WTC11 (cell line): ENCODE data around the gene RIMKLB. TPM values are rescaled to one million over a fixed set of nuclear protein-coding genes. Genes with fewer than 3 reads are reported as not detected.
"Not testable (repeated sequence)": the region's sequence is repeated elsewhere in the genome, so short reads cannot be mapped to it uniquely, and the experiment has no call there.

Source experiments
- ATAC-seq: fragments of 200-7000 bp; cut with Tn5 transposase; 2 replicates; pipeline ENCODE4 v1.10.0; 2021; ENCODE audit warnings: mild to moderate bottlenecking, moderate library complexity
- CTCF ChIA-PET: fragments of 300-600 bp; sonication (Branson Sonifier 250); formaldehyde crosslinking; loops from one replicate; lab custom pipeline; 2021; ENCODE audit warnings: antibody characterized with exemption; lab: Charles Lee
- POLR2A ChIA-PET: fragments of 350-600 bp; sonication (Branson Sonifier 250); formaldehyde crosslinking; loops from one replicate; lab custom pipeline; 2021; ENCODE audit warnings: antibody characterized with exemption; lab: Charles Lee
- DNase-seq: peaks from one replicate; pipeline ENCODE4 v3.0.0; 2021; ENCODE audit warnings: low spot score
- H3K27ac Mint-ChIP-seq: 2 replicates; pipeline ENCODE4 v1.8.0; 2021; ENCODE audit warnings: mixed read lengths
- H3K27me3 Mint-ChIP-seq: 2 replicates; pipeline ENCODE4 v1.8.0; 2021; ENCODE audit warnings: low read depth, mild to moderate bottlenecking, moderate library complexity, mixed read lengths
- H3K36me3 Mint-ChIP-seq: 2 replicates; pipeline ENCODE4 v1.8.0; 2021; ENCODE audit warnings: mixed read lengths
- H3K4me1 Mint-ChIP-seq: 2 replicates; pipeline ENCODE4 v1.8.0; 2022; ENCODE audit warnings: mixed read lengths
- H3K4me3 Mint-ChIP-seq: 2 replicates; pipeline ENCODE4 v1.8.0; 2021; ENCODE audit warnings: mild to moderate bottlenecking, moderate library complexity, mixed read lengths
- H3K9me3 Mint-ChIP-seq: 2 replicates; pipeline ENCODE4 v1.8.0; 2021; ENCODE audit warnings: mixed read lengths
- ARID4B ChIP-seq: sonication (generic); formaldehyde crosslinking; IDR thresholded peaks from 2 replicates; pipeline ENCODE4 v1.8.0; 2023; ENCODE audit warnings: missing genetic modification reagents, mild to moderate bottlenecking, borderline replicate concordance
- FOXK1 ChIP-seq: sonication (generic); formaldehyde crosslinking; IDR thresholded peaks from 2 replicates; pipeline ENCODE4 v1.8.0; 2022; ENCODE audit warnings: mild to moderate bottlenecking, moderate library complexity, missing genetic modification reagents
- MXD4 ChIP-seq: fragments of 250-450 bp; sonication (Bioruptor Pico); IDR thresholded peaks from 2 replicates; pipeline ENCODE4 v1.8.0; 2021; ENCODE audit warnings: mild to moderate bottlenecking, moderate library complexity, borderline replicate concordance
- SMAD4 ChIP-seq: sonication (generic); formaldehyde crosslinking; IDR thresholded peaks from 2 replicates; pipeline ENCODE4 v1.8.0; 2022; ENCODE audit warnings: mild to moderate bottlenecking, missing genetic modification reagents
- TEAD1 ChIP-seq: sonication (generic); formaldehyde crosslinking; IDR thresholded peaks from 2 replicates; pipeline ENCODE4 v1.8.0; 2022; ENCODE audit warnings: mild to moderate bottlenecking, missing genetic modification reagents
- TEAD4 ChIP-seq: sonication (generic); formaldehyde crosslinking; IDR thresholded peaks from 2 replicates; pipeline ENCODE4 v1.8.0; 2022; ENCODE audit warnings: mild to moderate bottlenecking, missing genetic modification reagents
- TP53 ChIP-seq: sonication (generic); formaldehyde crosslinking; IDR thresholded peaks from 2 replicates; pipeline ENCODE4 v1.8.1; 2023; ENCODE audit warnings: mild to moderate bottlenecking, missing genetic modification reagents
- ZNF425 ChIP-seq: fragments of 250-450 bp; sonication (Bioruptor Pico); conservative IDR thresholded peaks from 2 replicates; pipeline ENCODE4 v1.9.0; 2021; ENCODE audit warnings: mild to moderate bottlenecking
- total RNA-seq: library from RNA; stranded (reverse); gene quantifications from 3 replicates; pipeline ENCODE4 v1.2.3, GENCODE V29; 2021

RIMKLB gene
- total RNA-seq, 1 experiment from 2014 or later: 106 TPM

- H3K4me3 Mint-ChIP-seq: no peak overlapping the region
- H3K4me1 Mint-ChIP-seq: peaks cover 14% of the 10 kb centered on the region
- no peak for DNase-seq
- TF ChIP-seq MXD4 (CRISPR knock-in tag): no peak
- TF ChIP-seq TEAD1 (CRISPR knock-in tag): no peak
- no peak for TF ChIP-seq FOXK1 (CRISPR knock-in tag)
- TF ChIP-seq, all 79 proteins: peak for 0
- ATAC-seq: no peak
- Mint-ChIP-seq H3K9me3 (peaks cover 13% of the 10 kb centered on the region), H3K27ac (no peak overlapping the region), H3K36me3 (peaks cover 57% of the 10 kb centered on the region), H3K27me3 (no peaks in the 10 kb centered on the region; the same call in 1 of the 2 replicates)
- ChIA-PET POLR2A (interaction anchor here (0.6 kb wide), 1 partner anchor 45 kb away, joined by 4 read pairs; no protein-coding TSS in a partner anchor), CTCF (interaction anchor here (0.7 to 1.7 kb wide), 1 partner anchor 38 kb away, joined by 3 to 7 read pairs; no protein-coding TSS in a partner anchor)
These were observed 87.7 kb downstream of the RIMKLB start for GRCh38 chr12:8785499-8785898.

DNA sequence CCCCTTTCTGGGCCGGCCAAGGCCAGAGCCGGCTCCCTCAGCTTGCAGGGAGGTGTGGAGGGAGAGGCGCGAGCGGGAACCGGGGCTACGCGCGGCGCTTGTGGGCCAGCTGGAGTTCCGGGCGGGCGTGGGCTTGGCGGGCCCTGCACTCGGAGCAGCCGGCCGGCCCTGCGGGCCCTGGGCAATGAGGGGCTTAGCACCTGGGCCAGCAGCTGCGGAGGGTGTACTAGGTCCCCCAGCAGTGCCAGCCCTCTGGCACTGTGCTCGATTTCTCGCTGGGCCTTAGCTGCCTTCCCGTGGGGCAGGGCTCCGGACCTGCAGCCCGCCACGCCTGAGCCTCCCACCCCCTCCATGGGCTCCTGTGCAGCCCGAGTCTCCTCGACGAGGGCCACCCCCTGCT is 89.4 kb downstream of the RIMKLB start:
- H3K4me1 Mint-ChIP-seq: peaks cover 22% of the 10 kb centered on the region
- H3K27ac Mint-ChIP-seq, ATAC-seq, DNase-seq, H3K4me3 Mint-ChIP-seq, H3K27me3 Mint-ChIP-seq, CTCF ChIA-PET, POLR2A ChIA-PET: not testable (repeated sequence)
- peaks cover 71% of the 10 kb centered on the region for H3K36me3 Mint-ChIP-seq
- H3K9me3 Mint-ChIP-seq: peaks cover 13% of the 10 kb centered on the region

GRCh38 chr12:8788706-8789105 is 90.9 kb downstream of the RIMKLB start:
- not testable (repeated sequence) for DNase-seq, H3K27me3 Mint-ChIP-seq
- peak; percentile 27; the same call in 1 of the 2 replicates for ATAC-seq
- Mint-ChIP-seq H3K4me1 (peaks cover 36% of the 10 kb centered on the region), H3K9me3 (peaks cover 24% of the 10 kb centered on the region), H3K27ac (peak overlapping the region; percentile 98), H3K36me3 (peaks cover 78% of the 10 kb centered on the region), H3K4me3 (peak overlapping the region; percentile 99)
- POLR2A ChIA-PET: interaction anchor here (0.6 kb wide), 1 partner anchor 15 kb away, joined by 3 read pairs; no protein-coding TSS in a partner anchor
- CTCF ChIA-PET: interaction anchor here (0.9 to 1.0 kb wide), 2 partner anchors 35 to 107 kb away, joined by 3 read pairs; no protein-coding TSS in a partner anchor

- peaks cover 33% of the 10 kb centered on the region for H3K4me1 Mint-ChIP-seq
- TF ChIP-seq SMAD4 (CRISPR knock-in tag): 0 out of 2 replicates have a peak, but pooled peaks have one; percentile 40
- 0 out of 2 replicates have a peak, but pooled peaks have one; percentile 31 for TF ChIP-seq TEAD4 (CRISPR knock-in tag)
- 0 out of 2 replicates have a peak, but pooled peaks have one; percentile 52 for TF ChIP-seq TP53 (CRISPR knock-in tag)
- 0 out of 2 replicates have a peak, but pooled peaks have one; percentile 62 for TF ChIP-seq ARID4B (CRISPR knock-in tag)
- H3K36me3 Mint-ChIP-seq: peaks cover 82% of the 10 kb centered on the region
- ATAC-seq, DNase-seq, POLR2A ChIA-PET, H3K27me3 Mint-ChIP-seq: not testable (repeated sequence)
- peak overlapping the region; percentile 99 for H3K4me3 Mint-ChIP-seq
- peak overlapping the region; percentile 98 for H3K27ac Mint-ChIP-seq
- peaks cover 30% of the 10 kb centered on the region for H3K9me3 Mint-ChIP-seq
- CTCF ChIA-PET: interaction anchor here (1.7 kb wide), 1 partner anchor 34 kb away, joined by 4 read pairs; no protein-coding TSS in a partner anchor
These were observed 91.7 kb downstream of the RIMKLB start for GRCh38 chr12:8789341-8790013.

- ATAC-seq, POLR2A ChIA-PET, DNase-seq, CTCF ChIA-PET, H3K27me3 Mint-ChIP-seq: not testable (repeated sequence)
- H3K9me3 Mint-ChIP-seq: peaks cover 32% of the 10 kb centered on the region
- H3K4me1 Mint-ChIP-seq: peaks cover 40% of the 10 kb centered on the region
- H3K27ac Mint-ChIP-seq: peak overlapping the region; percentile 73
- H3K4me3 Mint-ChIP-seq: peak overlapping the region; percentile 99
- H3K36me3 Mint-ChIP-seq: peaks cover 84% of the 10 kb centered on the region
- TF ChIP-seq ZNF425 (CRISPR knock-in tag): 0 out of 2 replicates have a peak, but pooled peaks have one; percentile 50
These were observed 95.4 kb downstream of the RIMKLB start for GRCh38 chr12:8793226-8793625.
